ENCODE data around the gene LDB3.

DNA sequence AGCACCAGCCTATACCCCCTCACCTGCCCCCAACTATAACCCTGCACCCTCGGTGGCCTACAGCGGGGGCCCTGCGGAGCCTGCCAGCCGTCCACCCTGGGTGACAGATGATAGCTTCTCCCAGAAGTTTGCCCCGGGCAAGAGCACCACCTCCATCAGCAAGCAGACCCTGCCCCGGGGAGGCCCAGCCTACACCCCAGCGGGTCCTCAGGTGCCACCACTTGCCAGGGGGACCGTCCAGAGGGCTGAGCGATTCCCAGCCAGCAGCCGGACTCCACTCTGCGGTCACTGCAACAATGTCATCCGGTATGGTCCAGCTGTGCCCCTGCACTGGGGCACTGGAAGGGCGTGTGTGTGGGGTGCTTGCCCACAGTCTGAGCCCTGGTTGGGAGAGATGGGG, 48.2 kb downstream of the LDB3 start:
- TF ChIP-seq, protein P1, sequence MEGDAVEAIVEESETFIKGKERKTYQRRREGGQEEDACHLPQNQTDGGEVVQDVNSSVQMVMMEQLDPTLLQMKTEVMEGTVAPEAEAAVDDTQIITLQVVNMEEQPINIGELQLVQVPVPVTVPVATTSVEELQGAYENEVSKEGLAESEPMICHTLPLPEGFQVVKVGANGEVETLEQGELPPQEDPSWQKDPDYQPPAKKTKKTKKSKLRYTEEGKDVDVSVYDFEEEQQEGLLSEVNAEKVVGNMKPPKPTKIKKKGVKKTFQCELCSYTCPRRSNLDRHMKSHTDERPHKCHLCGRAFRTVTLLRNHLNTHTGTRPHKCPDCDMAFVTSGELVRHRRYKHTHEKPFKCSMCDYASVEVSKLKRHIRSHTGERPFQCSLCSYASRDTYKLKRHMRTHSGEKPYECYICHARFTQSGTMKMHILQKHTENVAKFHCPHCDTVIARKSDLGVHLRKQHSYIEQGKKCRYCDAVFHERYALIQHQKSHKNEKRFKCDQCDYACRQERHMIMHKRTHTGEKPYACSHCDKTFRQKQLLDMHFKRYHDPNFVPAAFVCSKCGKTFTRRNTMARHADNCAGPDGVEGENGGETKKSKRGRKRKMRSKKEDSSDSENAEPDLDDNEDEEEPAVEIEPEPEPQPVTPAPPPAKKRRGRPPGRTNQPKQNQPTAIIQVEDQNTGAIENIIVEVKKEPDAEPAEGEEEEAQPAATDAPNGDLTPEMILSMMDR (conservative IDR thresholded peaks at IDR 0.05; ENCODE audit: low read depth, low read length): no peak
- no peak for TF ChIP-seq RFX5 (IDR thresholded peaks at IDR 0.05; ENCODE audit: low read depth, low read length)
- TF ChIP-seq RCOR1 (IDR thresholded peaks at IDR 0.05; ENCODE audit: insufficient replicate concordance, low read length): no peak
- no peak for TF ChIP-seq MXI1 (IDR thresholded peaks at IDR 0.05; ENCODE audit: borderline replicate concordance, low read depth, low read length)
- no peak for TF ChIP-seq RAD21 (IDR thresholded peaks at IDR 0.05; ENCODE audit: low read length)
- TF ChIP-seq POLR2A (IDR thresholded peaks at IDR 0.05; ENCODE audit: low read depth, low read length): no peak
- TF ChIP-seq CEBPB (IDR thresholded peaks at IDR 0.05; ENCODE audit: low read depth, low read length): no peak
- no peak for TF ChIP-seq BHLHE40 (IDR thresholded peaks at IDR 0.05; ENCODE audit: low read depth, low read length)
- no peak for TF ChIP-seq USF2 (IDR thresholded peaks at IDR 0.05; ENCODE audit: low read depth, low read length)
- no peak for TF ChIP-seq MAZ (IDR thresholded peaks at IDR 0.05; ENCODE audit: borderline replicate concordance, low read depth, low read length)

All from IMR-90 (cell line).